Hematopoietic multipotent progenitor cell treated with erythropoietin and hydrocortisone succinate and interleukin-3 and kit ligand, for 6 days (in vitro differentiated cells): ENCODE measurements around the gene POLD1.
A peak's percentile ranks its signal among the peaks of the same experiment; 100 is the strongest.

Experiments
- DNase-seq: peaks from one replicate; pipeline ENCODE4 v3.0.0-alpha.2; 2015

The POLD1 gene

GRCh38 chr19:50392759-50393158 is 8.6 kb downstream of the POLD1 start:
- DNase-seq, result no peak

GRCh38 chr19:50393589-50393988 is 9.4 kb downstream of the POLD1 start:
- no peak for DNase-seq

- DNase-seq, result no peak
These were observed 9.9 kb downstream of the POLD1 start for GRCh38 chr19:50394017-50394416.

- no peak for DNase-seq
These were observed 14.7 kb downstream of the POLD1 start for GRCh38 chr19:50398675-50399367.

- no peak for DNase-seq
These were observed 15.2 kb downstream of the POLD1 start for GRCh38 chr19:50399368-50399745.

- no peak for DNase-seq
These were observed 17.7 kb downstream of the POLD1 start for GRCh38 chr19:50401605-50402450.

- no peak for DNase-seq
These were observed 18.6 kb downstream of the POLD1 start for GRCh38 chr19:50402544-50403301.

- DNase-seq, result no peak
These were observed 22.1 kb downstream of the POLD1 start for GRCh38 chr19:50406156-50406820.

- no peak for DNase-seq
These were observed 22.7 kb downstream of the POLD1 start for GRCh38 chr19:50406829-50407228.

- no peak for DNase-seq
These were observed 25.2 kb downstream of the POLD1 start for GRCh38 chr19:50409347-50409746.

- no peak for DNase-seq
These were observed 26.0 kb downstream of the POLD1 start for GRCh38 chr19:50410109-50410508.

- DNase-seq, result no peak
These were observed 28.3 kb downstream of the POLD1 start for GRCh38 chr19:50412419-50412818.

GRCh38 chr19:50413096-50413495 is 28.9 kb downstream of the POLD1 start:
- DNase-seq, result no peak

- DNase-seq, result no peak
These were observed 29.4 kb downstream of the POLD1 start for GRCh38 chr19:50413531-50413930.

- peak; percentile 85 for DNase-seq
These were observed 30.9 kb downstream of the POLD1 start for GRCh38 chr19:50414864-50415660.

GRCh38 chr19:50415661-50416033 is 31.5 kb downstream of the POLD1 start:
- peak; percentile 82 for DNase-seq

- DNase-seq, result no peak
These were observed 32.2 kb downstream of the POLD1 start for GRCh38 chr19:50416034-50416977.

- no peak for DNase-seq
These were observed 33.2 kb downstream of the POLD1 start for GRCh38 chr19:50417111-50418081.

GRCh38 chr19:50418176-50419021 is 34.3 kb downstream of the POLD1 start, which contains the start of gene SPIB:
Gene SPIB (plus strand): TSS chr19:50418938. CDS start chr19:50418963, 25 bp downstream.
- no peak for DNase-seq
